ENCODE results near the gene DCBLD2.

DCBLD2 gene

GRCh38 chr3:98827221-98827920 is 74.1 kb downstream of the DCBLD2 start:
- FAIRE-seq, result no peak

GRCh38 chr3:98826126-98826525 is 75.4 kb downstream of the DCBLD2 start:
- FAIRE-seq, result no peak

- no peak for FAIRE-seq
Observed at GRCh38 chr3:98824256-98824655, 77.2 kb downstream of the DCBLD2 start.

GRCh38 chr3:98823791-98824190 is 77.7 kb downstream of the DCBLD2 start:
- FAIRE-seq, result no peak

- FAIRE-seq, result peak; percentile 18
Observed at GRCh38 chr3:98821063-98821462, 80.4 kb downstream of the DCBLD2 start.

- FAIRE-seq, result no peak
Observed at GRCh38 chr3:98817547-98818041, 83.9 kb downstream of the DCBLD2 start.

GRCh38 chr3:98814817-98815420 is 86.6 kb downstream of the DCBLD2 start:
- no peak for FAIRE-seq

- FAIRE-seq, result peak; percentile 93
Observed at GRCh38 chr3:98812851-98813374, 88.6 kb downstream of the DCBLD2 start.

- FAIRE-seq, result no peak
Observed at GRCh38 chr3:98811048-98811447, 90.4 kb downstream of the DCBLD2 start.

GRCh38 chr3:98809557-98809956 is 91.9 kb downstream of the DCBLD2 start:
- no peak for FAIRE-seq

GRCh38 chr3:98808071-98808470 is 93.4 kb downstream of the DCBLD2 start:
- FAIRE-seq, result no peak

- FAIRE-seq, result no peak
Observed at GRCh38 chr3:98807561-98807960, 93.9 kb downstream of the DCBLD2 start.

GRCh38 chr3:98807011-98807410 is 94.5 kb downstream of the DCBLD2 start:
- FAIRE-seq, result no peak

- no peak for FAIRE-seq
Observed at GRCh38 chr3:98806521-98806920, 95.0 kb downstream of the DCBLD2 start.

- no peak for FAIRE-seq
Observed at GRCh38 chr3:98805571-98805970, 95.9 kb downstream of the DCBLD2 start.

GRCh38 chr3:98801043-98801747 is 100.3 kb downstream of the DCBLD2 start:
- FAIRE-seq, result no peak

GRCh38 chr3:98800401-98800800 is 101.1 kb downstream of the DCBLD2 start:
- FAIRE-seq, result no peak

- no peak for FAIRE-seq
Observed at GRCh38 chr3:98799479-98799878, 102.0 kb downstream of the DCBLD2 start.

GRCh38 chr3:98798820-98799219 is 102.7 kb downstream of the DCBLD2 start:
- no peak for FAIRE-seq

- no peak for FAIRE-seq
Observed at GRCh38 chr3:98797905-98798304, 103.6 kb downstream of the DCBLD2 start.

GRCh38 chr3:98796334-98796733 is 105.2 kb downstream of the DCBLD2 start:
- FAIRE-seq, result no peak

- FAIRE-seq, result no peak
Observed at GRCh38 chr3:98793971-98794370, 107.5 kb downstream of the DCBLD2 start.
